IPS-18a (cell line): ENCODE results near the gene EPC2.

ENCODE experiments used
- H3K27ac ChIP-seq: one replicate; pipeline ENCODE4 v1.5.1; 2013; ENCODE audit warnings: low read length
- H3K27me3 ChIP-seq: one replicate; pipeline ENCODE4 v1.6.1; 2013; ENCODE audit warnings: mild to moderate bottlenecking, low read length; ENCODE audit not compliant: control insufficient read depth, insufficient read depth
- H3K36me3 ChIP-seq: one replicate; pipeline ENCODE4 v1.6.1; 2013; ENCODE audit warnings: low read depth, low read length; ENCODE audit not compliant: control insufficient read depth
- H3K4me1 ChIP-seq: one replicate; pipeline ENCODE4 v1.6.1; 2013; ENCODE audit warnings: low read depth, low read length; ENCODE audit not compliant: control insufficient read depth
- H3K4me3 ChIP-seq: one replicate; pipeline ENCODE4 v1.5.1; 2013; ENCODE audit warnings: low read length
- H3K9ac ChIP-seq: one replicate; pipeline ENCODE4 v1.6.1; 2013; ENCODE audit warnings: mild to moderate bottlenecking, low read length, moderate library complexity
- H3K9me3 ChIP-seq: one replicate; pipeline ENCODE4 v1.6.1; 2013; ENCODE audit warnings: low read depth, low read length; ENCODE audit not compliant: control insufficient read depth

EPC2 gene

GRCh38 chr2:148643998-148644882 lies at the start of gene EPC2:
EPC2 (plus strand) TSS chr2:148644751; CDS start chr2:148645018, 267 bp downstream.
- Histone ChIP-seq H3K9me3 (no peaks in the 10 kb centered on the region), H3K27me3 (peaks cover 13% of the 10 kb centered on the region), H3K36me3 (no peaks in the 10 kb centered on the region)

GRCh38 chr2:148596018-148596417 lies 48.5 kb upstream of the EPC2 start:
- no peak overlapping the region for H3K4me3 ChIP-seq
- no peaks in the 10 kb centered on the region for H3K4me1 ChIP-seq
- no peak overlapping the region for H3K9ac ChIP-seq
- H3K36me3 ChIP-seq, result no peaks in the 10 kb centered on the region
- H3K27ac ChIP-seq, result no peak overlapping the region
- H3K9me3 ChIP-seq, result no peaks in the 10 kb centered on the region
- H3K27me3 ChIP-seq, result no peaks in the 10 kb centered on the region

More at GRCh38 chr2:148643998-148644882, at the start of gene EPC2:
- peak within 1 kb of the TSS; percentile 91 for H3K27ac ChIP-seq
- H3K4me1 ChIP-seq, result peaks cover 11% of the 10 kb centered on the region
- peak within 1 kb of the TSS; percentile 93 for H3K9ac ChIP-seq
- peak within 1 kb of the TSS; percentile 95 for H3K4me3 ChIP-seq

GRCh38 chr2:148599109-148599991 lies 45.2 kb upstream of the EPC2 start:
- Histone ChIP-seq H3K27ac (no peak overlapping the region), H3K27me3 (no peaks in the 10 kb centered on the region), H3K4me3 (no peak overlapping the region), H3K9ac (no peak overlapping the region), H3K4me1 (no peaks in the 10 kb centered on the region), H3K36me3 (no peaks in the 10 kb centered on the region), H3K9me3 (no peaks in the 10 kb centered on the region)

GRCh38 chr2:148602885-148603561 lies 41.5 kb upstream of the EPC2 start:
- H3K4me1 ChIP-seq, result no peaks in the 10 kb centered on the region
- no peak overlapping the region for H3K9ac ChIP-seq
- no peak overlapping the region for H3K27ac ChIP-seq
- H3K27me3 ChIP-seq, result no peaks in the 10 kb centered on the region
- no peak overlapping the region for H3K4me3 ChIP-seq
- H3K9me3 ChIP-seq, result no peaks in the 10 kb centered on the region
- no peaks in the 10 kb centered on the region for H3K36me3 ChIP-seq

GRCh38 chr2:148603562-148603920 lies 41.0 kb upstream of the EPC2 start:
- Histone ChIP-seq H3K27ac (no peak overlapping the region), H3K9ac (no peak overlapping the region), H3K4me3 (no peak overlapping the region), H3K36me3 (no peaks in the 10 kb centered on the region), H3K27me3 (no peaks in the 10 kb centered on the region), H3K4me1 (no peaks in the 10 kb centered on the region), H3K9me3 (no peaks in the 10 kb centered on the region)

GRCh38 chr2:148604927-148605326 lies 39.6 kb upstream of the EPC2 start:
- Histone ChIP-seq H3K4me1 (no peaks in the 10 kb centered on the region), H3K27me3 (no peaks in the 10 kb centered on the region), H3K36me3 (no peaks in the 10 kb centered on the region), H3K4me3 (no peak overlapping the region), H3K9me3 (no peaks in the 10 kb centered on the region), H3K9ac (no peak overlapping the region), H3K27ac (no peak overlapping the region)

GRCh38 chr2:148607566-148607965 lies 37.0 kb upstream of the EPC2 start:
- H3K4me1 ChIP-seq, result no peaks in the 10 kb centered on the region
- H3K9me3 ChIP-seq, result no peaks in the 10 kb centered on the region
- no peaks in the 10 kb centered on the region for H3K27me3 ChIP-seq
- no peak overlapping the region for H3K27ac ChIP-seq
- no peak overlapping the region for H3K9ac ChIP-seq
- no peaks in the 10 kb centered on the region for H3K36me3 ChIP-seq
- no peak overlapping the region for H3K4me3 ChIP-seq

- H3K36me3 ChIP-seq, result no peaks in the 10 kb centered on the region
- H3K27ac ChIP-seq, result no peak overlapping the region
- H3K9me3 ChIP-seq, result no peaks in the 10 kb centered on the region
- H3K4me1 ChIP-seq, result peaks cover 24% of the 10 kb centered on the region
- H3K9ac ChIP-seq, result no peak overlapping the region
- H3K27me3 ChIP-seq, result no peaks in the 10 kb centered on the region
- H3K4me3 ChIP-seq, result no peak overlapping the region
Measured at GRCh38 chr2:148613231-148614013, 31.1 kb upstream of the EPC2 start.

- H3K27ac ChIP-seq, result no peak overlapping the region
- H3K9me3 ChIP-seq, result no peaks in the 10 kb centered on the region
- no peaks in the 10 kb centered on the region for H3K27me3 ChIP-seq
- peaks cover 24% of the 10 kb centered on the region for H3K4me1 ChIP-seq
- no peak overlapping the region for H3K4me3 ChIP-seq
- no peak overlapping the region for H3K9ac ChIP-seq
- H3K36me3 ChIP-seq, result no peaks in the 10 kb centered on the region
Measured at GRCh38 chr2:148614014-148614321, 30.6 kb upstream of the EPC2 start.

GRCh38 chr2:148614322-148615049 lies 30.1 kb upstream of the EPC2 start:
- no peaks in the 10 kb centered on the region for H3K9me3 ChIP-seq
- H3K36me3 ChIP-seq, result no peaks in the 10 kb centered on the region
- no peak overlapping the region for H3K27ac ChIP-seq
- H3K27me3 ChIP-seq, result no peaks in the 10 kb centered on the region
- peaks cover 24% of the 10 kb centered on the region for H3K4me1 ChIP-seq
- H3K9ac ChIP-seq, result no peak overlapping the region
- H3K4me3 ChIP-seq, result no peak overlapping the region
